Cardiac fibroblast (primary cell): ENCODE data around the gene SYT6.

Experiments used
- DNase-seq, 2 donors: peaks; one replicate each; pipeline versions ENCODE4 v3.0.0 to v3.0.0-alpha.2; 2010; ENCODE audit warnings: low read depth in 2 of 2
- H3K4me3 ChIP-seq, 2 donors: replicated peaks in 1 of 2; 1 replicate in 1 of 2; 2 replicates in 1 of 2; pipeline ENCODE4 v1.5.1; 2011; ENCODE audit warnings: low read depth in 2 of 2, low read length in 2 of 2, mild to moderate bottlenecking in 2 of 2, moderate library complexity in 1 of 2
- CTCF ChIP-seq: IDR thresholded peaks from one replicate; pipeline ENCODE4 v1.5.1; 2011; ENCODE audit warnings: low read depth, mild to moderate bottlenecking, low read length, inconsistent platforms

Gene SYT6

GRCh38 chr1:114081437-114082303, 72.0 kb downstream of the SYT6 start:
- DNase-seq: no peak
- no peak for TF ChIP-seq CTCF
- H3K4me3 ChIP-seq: no peak overlapping the region

DNA sequence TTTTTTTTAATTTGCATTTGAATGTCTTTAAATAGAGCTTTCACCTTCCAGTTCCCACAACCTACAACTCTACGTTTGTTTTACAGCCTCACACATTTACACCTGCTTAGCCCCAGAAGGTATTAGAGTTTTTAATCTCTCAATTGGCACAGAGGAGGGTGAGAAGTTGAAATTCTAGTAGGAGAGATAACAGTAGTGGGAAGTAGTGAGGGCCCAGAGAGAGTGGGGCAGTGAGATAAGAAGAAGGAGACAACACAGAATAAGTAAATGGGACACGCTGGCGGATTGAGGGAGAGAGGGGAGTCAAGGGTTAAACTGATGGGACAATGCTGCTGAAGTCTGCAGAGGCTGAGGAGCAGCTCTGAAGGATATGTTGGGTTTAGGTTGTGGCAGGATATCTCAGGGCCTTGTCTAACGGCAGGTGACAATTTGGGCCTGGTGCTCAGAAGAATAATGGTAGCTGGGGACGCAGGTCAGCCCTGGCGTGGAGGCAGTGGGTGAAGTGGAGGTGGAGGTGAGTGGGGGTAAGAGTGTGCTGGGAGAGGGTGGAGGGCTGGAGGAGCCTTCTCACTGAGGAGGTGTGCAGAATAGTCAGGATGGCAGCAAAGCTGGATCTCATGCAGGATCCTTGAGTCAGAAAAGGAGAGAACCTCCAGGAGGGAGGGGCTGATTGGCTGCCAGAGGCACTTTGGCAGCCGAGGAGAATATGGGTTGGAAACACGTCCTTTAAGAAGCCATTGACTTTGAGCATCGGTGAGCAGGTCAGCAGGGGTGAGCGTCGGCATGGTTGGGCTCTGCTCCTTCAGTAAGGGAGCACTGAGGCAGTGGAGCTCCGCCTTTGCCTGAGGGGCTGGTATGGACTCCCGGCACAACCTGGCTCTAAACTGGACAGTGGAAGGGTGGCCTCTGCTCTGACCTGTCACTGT, 72.9 kb downstream of the SYT6 start:
- no peak for TF ChIP-seq CTCF
- no peak for DNase-seq

GRCh38 chr1:114079596-114080190, 74.0 kb downstream of the SYT6 start:
- no peak for DNase-seq
- no peak overlapping the region for H3K4me3 ChIP-seq
- no peak for TF ChIP-seq CTCF

More for the DNA sequence above, 72.9 kb downstream of the SYT6 start:
- H3K4me3 ChIP-seq: no peak overlapping the region

- no peak for DNase-seq
- TF ChIP-seq CTCF: no peak
- H3K4me3 ChIP-seq: no peak overlapping the region
Measured at GRCh38 chr1:114078116-114078515, 75.6 kb downstream of the SYT6 start.

GRCh38 chr1:114077188-114077587, 76.5 kb downstream of the SYT6 start:
- H3K4me3 ChIP-seq: no peak overlapping the region
- no peak for DNase-seq
- no peak for TF ChIP-seq CTCF

- no peak overlapping the region for H3K4me3 ChIP-seq
- DNase-seq: no peak
- no peak for TF ChIP-seq CTCF
Measured at GRCh38 chr1:114076308-114076707, 77.4 kb downstream of the SYT6 start.
